SH-SY5Y (cell line): ENCODE results near the gene KCTD16.

Experiments used
- GATA2 ChIP-seq: IDR thresholded peaks from 2 replicates; pipeline ENCODE4 v1.6.1; 2011; ENCODE audit warnings: mild to moderate bottlenecking, low read depth, low read length
- GATA3 ChIP-seq: IDR thresholded peaks from 2 replicates; pipeline ENCODE4 v1.6.1; 2011; ENCODE audit warnings: low read depth, mild to moderate bottlenecking, low read length, moderate library complexity

DNA sequence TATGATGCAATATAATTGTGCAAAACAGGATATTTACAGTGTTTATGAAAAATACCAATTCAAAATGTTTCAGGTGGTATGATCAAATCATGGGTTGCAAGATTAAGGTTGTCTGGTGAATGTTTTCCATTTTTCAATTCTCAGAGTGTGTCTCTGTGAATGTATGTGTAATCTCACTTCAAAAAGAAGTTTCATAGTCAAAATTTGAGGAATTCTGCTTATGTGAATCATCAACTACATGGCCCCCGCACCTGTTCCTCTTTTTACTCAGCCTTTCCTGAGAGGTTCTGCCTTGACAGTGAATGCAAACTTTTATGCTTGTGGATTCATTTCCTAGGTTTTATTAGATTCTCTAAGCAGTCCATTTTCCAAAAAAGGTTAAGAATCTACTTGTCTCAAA lies 32.1 kb downstream of the KCTD16 start:
- TF ChIP-seq GATA3 = no peak
- no peak for TF ChIP-seq GATA2
